G401.6 (cell line): ENCODE results near the gene BNIP5.

Experiments
- FAIRE-seq: peaks from 2 replicates; lab custom pipeline; 2012; peaks lifted over from hg19 to GRCh38; lab: Jason Lieb, UNC

Gene BNIP5

DNA sequence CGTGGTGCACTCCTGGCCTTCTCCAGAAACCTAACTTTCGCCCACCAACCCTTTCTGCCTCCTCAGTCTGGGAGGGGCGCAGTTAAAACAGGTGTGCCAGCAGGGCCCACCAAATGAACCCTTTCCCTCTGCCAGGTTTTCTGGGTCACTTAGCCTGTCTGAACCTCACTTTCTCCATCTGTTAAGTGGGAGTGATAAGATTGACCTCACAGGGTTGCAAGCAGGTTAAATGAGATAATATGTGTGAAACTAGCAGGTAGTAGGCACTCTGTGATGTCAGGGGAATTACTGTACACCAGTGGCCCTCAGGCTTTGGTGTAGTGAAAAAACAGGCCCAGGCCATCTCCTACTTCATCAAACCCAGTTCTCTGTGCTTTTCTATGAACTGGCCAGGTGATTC, 14.1 kb downstream of the BNIP5 start:
- no peak for FAIRE-seq

DNA sequence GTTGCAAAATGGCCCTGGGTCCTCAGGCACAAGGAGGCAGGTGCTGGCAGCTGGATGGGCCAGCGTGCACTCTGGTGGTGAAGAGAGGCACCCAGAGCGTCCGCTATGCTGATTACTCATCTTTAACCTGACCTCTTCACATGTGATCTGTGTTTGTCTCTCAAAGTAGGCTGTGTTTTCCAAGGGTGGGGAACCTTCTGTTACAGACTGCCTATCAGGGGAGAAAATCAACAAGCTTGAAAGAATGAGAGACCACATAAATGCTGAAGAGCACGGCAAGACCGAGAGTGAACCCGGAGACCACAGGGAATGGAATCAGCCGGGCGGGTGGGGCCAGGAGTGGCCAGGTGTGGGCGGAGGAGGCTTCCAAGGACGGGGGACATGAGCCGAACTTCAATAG, 16.2 kb downstream of the BNIP5 start:
- FAIRE-seq, result no peak

DNA sequence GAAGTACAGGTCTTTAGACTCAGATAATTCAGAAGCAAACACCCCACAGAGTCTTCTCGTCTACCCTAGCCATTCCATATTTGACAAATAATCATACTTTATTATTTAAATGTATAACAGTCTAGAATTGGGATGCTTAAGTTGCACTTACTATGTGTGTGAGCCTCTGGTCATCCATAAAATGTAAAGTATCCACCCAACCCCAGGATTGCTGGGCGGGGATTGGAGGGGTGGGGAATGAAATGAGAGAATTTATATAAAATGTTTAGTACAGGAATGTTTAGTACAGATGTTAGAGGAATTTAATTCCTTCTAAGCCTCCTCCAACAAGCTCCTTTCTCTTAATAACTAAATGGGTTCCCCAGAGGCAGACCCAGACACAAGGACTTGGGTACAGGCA, 16.9 kb downstream of the BNIP5 start:
- no peak for FAIRE-seq

DNA sequence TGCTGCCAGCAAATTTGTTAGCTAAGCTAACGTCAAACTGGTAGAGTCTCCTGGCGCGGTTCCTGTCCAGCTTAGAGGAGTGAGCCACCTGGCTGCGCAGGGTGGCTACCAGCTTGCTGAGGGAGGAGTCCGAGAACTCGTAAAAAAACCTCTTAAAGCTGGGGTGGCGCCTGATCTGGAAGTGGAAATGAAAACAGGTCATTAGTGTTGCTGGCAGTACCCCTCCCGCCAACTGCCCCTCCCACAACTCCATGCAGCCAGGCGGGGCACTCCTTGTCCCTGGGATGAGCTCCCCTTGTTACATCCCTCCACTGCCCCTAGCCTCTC, 17.3 kb downstream of the BNIP5 start:
- FAIRE-seq, result no peak

DNA sequence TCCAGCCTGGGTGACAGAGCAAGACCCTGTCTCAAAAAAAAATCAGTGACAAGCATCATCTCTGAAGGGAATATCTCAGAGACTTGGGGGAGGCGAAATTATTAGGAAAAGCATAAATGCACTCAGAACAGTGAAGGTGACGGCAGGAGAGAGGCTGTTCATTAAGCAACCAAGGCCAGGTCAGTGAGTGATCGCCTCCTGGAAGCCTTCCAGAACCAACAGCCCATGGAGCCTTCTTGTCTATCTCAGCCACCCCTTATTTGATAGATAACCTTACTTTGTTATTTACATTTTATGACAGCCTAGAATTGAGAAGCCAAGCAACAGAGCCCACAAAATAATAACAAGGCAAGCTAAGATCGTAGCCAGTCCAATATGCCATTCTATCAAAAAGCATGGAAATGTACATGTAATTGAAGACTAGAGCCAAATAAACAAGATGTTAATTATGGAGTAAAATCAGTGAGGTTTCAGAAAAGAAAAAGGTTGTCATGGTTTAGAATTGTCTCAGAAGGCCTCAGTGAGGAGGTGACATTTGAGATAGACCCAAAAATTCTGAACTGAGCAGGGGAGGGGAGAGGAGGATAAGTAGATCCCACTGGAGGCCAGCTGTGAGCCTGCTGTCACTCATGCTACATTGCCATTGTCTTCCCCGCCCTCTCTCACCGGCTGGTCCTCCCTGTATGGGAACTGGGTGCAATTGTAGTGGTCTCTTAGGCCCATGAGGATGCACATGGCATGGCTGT, 17.8 kb downstream of the BNIP5 start:
- no peak for FAIRE-seq

DNA sequence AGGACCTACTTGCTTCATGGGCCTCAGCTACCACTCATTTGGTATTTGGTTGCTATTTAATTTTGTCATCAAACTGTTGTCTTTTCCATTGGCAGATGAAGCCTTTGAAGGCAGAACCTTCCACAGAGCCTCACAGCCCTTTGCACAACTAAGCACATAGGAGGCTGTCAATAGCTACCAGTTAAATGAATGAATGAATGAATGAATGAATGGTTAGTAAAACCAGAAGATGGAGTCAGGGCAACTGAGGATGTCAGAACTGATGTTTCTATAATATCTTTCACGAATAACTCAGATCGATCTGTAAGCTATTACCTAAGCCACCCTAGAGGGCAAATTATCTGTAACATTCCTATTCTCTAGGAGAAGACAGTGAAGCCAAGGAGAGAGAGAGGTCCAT, 19.1 kb downstream of the BNIP5 start:
- FAIRE-seq, result no peak

DNA sequence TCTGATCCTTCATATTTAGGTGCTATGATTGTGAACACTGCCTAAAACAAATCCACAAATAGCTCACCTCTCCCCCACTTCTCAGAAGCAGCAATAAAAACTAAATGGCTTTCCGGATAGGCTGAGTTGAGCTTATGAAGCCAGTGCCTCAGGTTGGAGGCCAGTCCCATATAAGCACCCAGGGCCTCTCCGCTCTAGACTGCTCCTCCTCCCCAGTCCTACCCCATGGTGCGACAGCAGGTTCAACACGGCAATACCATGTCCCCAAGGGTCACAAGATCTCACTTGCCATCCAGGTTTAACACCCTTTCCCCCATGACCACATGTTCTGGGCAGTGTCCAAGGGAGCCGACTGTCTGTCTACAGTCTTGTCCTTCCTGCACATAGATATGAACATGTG, 20.8 kb downstream of the BNIP5 start:
- no peak for FAIRE-seq

DNA sequence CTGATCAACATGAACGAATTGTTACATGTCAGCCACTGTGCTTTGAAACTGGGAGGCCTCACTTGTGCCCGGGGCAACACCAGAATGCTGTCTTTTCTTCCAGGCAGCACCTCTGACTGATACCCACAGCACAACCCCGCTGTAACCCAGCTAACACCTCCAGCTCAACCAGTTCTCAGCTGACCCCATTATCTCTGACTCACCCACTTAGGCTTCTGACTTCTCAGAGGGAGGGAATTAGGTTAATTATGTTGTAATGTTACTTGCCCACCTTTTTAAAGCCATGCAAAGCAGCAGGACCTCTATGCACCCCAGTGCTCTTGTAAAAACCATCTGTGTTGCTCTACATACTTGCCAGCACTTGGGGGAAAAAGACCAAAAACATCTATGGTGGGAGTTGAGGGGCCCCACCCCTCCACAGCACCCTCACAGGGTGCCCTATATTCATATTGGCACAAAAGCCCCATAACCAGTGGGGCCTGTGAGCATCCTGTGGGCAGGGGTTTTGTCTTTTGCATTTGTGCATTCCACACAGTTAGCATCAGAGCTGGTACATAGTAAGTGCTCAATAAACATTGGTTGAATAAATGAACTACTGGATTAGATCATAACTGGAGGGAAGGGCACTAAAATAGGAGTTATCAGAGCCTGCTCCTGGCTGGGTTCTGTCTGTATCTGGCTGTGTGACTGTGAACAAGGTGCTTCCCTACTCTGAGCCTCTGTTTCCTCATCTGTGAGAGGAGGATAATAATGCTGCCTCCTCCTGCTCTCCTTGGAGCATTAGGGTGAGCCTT, 22.3 kb downstream of the BNIP5 start:
- no peak for FAIRE-seq

DNA sequence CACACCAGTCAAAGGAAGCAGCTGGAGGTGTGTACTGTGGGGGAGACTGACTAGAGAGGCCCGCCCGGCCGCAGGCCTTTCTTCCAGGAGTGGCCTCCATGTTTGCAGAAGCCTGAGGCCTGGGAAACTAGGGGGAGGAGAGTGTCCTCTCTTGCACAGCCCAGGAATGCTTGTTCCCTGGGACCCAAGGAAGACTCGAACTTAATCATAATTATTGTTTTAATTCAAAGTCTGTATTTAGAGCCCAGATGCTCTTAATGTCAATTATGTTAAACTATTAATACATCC, 23.1 kb downstream of the BNIP5 start:
- no peak for FAIRE-seq

DNA sequence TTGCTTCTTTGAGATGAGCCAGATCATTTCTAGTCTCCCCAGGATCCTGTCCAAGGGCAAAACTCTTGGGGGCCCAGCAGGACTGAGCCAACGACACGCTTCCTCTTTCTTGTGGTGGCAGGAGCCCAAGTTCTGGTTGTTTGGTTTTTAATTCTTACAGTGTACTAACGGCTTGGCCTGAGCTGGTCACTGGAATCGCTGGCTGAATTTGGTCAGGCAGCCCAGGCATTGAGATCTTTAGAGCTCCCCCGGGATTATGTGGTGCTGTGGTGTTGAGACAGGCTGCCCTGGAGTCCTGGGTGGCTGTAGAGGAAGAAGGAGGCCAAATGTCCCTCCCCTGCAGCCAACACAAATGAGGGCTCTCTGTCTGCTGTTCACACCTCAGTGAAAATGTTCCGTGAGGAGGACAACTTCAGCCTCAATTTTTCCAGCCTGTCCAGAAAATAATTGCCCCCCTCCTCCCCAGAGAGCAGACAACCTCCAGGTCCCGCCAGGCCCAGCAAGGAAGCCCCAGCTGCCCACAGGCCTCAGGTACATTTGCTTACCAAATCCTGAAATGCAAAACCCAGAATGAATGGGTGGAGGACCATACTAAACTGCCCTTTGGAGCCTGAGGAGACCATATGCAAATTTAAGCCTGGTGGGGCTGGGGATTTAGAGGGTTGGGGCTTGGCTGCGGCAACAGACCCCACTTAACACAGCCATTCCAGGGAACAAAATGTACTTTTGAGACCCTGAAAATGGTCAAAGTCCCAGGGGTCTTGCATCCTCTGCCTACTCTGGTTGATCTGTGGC, 23.6 kb downstream of the BNIP5 start:
- FAIRE-seq, result no peak

DNA sequence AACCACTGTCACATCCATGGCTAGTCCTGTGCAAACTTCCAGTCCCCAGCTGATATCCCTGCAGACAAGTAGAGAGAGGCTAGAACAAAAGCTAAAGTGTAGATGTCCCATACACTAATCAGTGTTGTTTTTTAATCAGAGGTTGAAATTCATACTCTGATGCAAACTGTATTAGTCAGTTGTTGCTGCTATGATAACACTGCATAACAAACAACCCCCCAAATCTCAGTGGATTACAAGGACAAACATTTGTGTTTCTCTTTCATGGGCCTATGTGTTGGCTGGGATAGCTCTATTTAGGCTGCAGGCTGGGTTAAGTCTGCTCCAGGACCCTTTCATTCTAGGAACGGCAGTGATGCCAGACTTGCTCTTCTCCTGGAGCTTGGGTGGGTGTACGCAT, 26.8 kb downstream of the BNIP5 start:
- FAIRE-seq, result no peak

DNA sequence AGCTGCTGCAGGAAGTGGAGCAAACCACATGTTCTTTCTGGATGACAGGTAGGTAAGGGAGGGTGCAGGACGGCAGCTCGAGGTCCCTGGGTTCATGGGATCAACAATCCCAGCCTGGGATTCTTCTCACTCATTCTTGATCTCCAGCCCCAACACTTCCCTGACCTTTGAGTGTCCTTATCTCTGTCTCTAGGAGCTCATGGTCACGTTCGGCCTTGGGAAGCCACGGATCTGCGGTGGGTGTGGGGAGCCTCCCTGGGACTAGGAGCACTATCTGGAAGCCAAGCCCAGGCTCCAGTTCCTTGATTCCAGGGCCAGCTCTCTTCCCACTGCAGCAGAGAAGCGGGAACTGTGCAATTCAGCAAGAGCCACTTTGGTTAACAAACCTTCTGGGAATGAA, 27.5 kb downstream of the BNIP5 start:
- FAIRE-seq, result no peak

DNA sequence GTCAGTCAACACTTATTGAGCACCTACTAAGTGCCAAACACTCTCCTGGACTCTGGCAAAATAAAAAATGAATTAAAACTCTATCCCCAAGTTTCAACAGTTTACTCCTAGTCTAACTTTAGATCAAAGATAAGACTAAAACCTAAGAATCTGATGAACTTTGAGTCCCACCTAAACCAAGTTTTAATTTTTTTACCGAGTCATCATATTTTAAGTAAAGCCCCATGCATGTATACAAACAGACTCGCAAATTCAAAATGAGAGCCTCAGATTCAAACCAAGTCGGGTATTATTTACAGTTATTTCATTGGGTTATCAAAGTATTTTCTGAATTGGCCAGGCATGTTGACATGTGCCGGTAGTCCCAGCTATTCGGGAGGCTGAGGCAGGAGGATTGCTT, 28.2 kb downstream of the BNIP5 start:
- no peak for FAIRE-seq

DNA sequence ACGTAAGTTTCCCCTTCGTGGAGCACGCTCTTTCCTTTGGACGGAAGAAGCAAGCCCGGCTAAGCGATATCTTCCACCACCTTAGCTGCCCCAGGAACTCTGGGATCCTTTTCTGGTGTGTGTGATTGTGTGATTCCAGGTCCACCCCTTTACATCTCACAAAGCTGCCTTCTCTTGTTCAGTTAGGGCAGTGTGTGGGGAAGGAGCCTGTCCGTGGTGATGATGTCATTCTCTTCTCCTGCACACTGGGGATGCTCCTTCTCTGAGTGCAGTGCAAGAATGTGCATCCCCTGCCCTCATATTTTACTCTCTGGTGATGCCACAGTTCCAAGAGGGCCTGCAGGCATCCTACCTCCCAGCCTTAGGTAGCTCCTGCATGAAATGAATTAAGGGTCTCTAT, 30.3 kb downstream of the BNIP5 start:
- FAIRE-seq, result no peak

DNA sequence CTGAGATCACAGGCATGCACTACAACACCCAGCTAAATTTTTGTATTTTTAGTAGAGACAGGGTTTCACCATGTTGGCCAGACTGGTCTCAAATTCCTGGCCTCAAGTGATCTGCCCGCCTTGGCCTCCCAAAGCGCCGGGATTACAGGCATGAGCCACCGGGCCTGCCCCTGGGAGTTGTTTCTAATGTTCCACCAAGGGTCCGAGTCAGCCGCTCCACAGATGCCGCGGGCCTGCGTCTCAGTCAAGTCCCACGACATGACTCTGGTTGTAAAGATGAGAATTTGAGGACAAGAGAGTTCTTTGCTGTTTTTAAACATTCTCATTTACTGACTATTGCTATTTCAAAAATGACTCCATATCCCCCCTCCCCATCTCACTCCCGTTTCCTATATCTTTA, 30.8 kb downstream of the BNIP5 start:
- no peak for FAIRE-seq

DNA sequence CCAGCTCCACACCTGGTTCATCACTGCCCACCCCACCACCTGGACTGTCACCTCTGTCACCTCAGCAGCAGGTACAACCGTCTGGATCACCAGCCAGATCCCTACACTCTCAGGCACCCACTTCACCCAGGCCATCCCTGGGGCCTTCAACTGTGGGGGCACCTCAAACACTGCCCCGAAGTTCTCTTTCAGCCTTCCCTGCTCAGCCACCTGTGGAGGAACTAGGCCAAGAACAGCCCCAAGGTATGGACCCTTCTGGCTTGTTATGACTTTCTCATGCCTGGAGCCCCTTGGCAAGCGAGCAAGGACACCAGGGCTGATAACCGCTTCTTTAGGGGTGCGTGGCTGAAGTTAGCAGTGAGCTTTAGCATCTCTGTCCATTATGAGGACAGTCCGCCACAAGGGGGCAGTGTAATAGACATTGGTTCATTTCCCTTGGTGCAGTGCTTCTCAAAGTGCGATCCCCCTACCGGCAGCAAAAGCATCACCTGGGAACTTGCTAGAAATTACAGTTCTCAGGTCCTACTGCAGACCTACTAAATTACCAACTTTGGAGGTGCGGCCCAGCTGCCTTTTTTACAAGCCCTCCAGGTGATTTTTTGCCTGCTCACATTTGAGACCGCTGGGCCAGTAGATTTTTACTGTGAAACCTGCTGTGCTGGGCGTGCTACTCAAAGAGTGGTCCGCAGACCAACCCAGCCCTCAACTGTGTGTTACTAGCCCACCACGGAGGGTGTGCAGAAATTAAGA, 34.3 kb downstream of the BNIP5 start:
- FAIRE-seq, result peak; percentile 46

DNA sequence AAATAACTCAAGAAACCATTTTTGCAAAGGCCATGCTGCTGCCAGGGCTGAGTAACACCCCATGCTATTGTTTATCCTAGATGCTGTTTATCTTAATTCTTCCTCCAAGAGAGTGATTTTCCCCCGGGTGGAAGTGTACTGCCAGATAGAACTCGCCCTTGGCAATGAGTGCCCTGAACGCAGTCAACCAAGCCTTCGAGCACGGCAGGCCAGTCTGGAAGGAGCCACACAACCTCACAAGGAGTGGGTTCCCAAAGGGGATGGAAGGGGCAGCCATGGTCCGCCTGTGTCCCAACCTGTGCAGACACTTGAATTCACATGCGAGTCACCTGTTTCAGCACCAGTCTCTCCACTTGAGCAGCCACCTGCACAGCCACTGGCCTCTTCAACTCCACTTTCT, 34.9 kb downstream of the BNIP5 start:
- no peak for FAIRE-seq

DNA sequence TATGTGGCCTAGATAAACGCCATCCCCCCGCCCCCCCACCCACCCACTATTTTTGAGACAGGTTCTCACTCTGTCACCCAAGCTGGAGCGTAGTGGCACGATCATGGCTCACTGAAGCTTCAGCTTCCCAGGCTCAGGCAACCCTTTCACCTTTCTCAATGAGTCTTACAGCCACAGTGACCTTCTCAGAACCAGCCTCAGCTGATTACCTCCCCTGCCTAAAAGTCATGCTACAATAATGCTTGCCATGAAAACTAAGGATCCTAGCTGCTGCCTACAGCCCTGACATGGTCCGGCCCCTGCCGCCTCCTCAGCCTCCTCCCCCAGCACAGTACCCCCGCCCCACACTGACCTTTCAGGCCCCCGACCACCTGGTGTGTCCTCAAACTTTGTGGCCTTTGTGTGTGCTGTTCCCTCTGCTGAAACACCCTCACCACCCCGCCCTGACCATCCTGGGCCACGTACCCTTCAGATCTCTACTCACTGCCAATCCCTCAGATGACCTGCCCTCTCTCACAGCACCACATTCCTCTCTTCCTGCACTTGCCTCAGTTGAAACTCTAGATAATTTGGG, 35.5 kb downstream of the BNIP5 start:
- FAIRE-seq, result no peak

DNA sequence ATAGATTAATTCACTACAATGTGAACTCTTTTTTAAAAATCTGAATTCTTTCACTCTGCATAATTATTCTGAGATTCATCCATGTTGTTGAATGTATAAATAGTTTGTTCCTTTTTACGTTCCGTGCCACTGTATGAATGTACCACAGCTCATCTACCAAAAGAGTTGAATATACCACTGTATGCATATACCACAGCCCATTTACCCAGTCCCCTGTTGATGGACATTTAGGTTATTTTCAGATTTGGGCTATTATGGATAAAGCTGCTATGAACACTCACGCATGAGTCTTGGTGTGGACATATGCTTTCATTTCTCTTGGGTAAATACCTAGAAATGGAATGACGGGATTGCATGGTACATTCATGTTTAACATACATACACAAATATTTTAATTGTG, 38.7 kb downstream of the BNIP5 start:
- no peak for FAIRE-seq

DNA sequence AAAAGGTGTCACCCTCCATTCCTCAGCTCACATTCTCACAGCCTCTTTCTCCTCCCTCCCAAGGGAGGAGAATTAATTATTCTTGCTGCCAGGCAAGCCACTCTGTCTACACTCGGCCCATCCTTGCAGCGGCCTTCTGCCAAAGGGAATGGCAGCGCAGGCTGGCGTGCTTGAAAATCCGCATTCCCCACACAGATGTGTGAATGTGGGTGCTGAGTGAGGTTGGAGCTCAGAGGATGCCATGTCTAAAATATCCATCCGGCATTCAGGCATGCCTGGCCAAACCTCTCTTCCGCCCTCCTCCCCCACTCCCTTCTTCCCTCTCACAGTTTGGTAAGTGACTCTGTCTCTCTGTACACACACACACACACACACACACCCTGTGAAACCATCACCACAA, 39.2 kb downstream of the BNIP5 start:
- no peak for FAIRE-seq

DNA sequence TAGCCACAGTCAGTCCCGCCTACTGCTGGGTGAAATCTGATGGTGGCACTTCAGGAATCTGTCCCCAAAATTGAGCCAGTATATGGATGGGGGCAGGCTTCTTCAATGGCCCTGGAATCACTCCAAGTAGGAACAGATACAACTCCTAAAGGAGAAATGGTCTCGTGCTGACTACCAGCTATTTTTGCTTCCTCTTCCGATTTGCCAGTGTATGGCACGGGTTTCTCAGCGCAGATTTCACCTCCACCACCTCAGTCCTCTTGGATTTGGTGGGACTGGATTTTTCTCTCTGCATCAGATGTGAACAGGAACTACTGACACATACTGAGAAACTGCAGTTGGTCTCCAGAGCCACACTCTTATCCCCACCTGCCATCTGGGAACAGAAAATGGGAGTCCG, 39.6 kb downstream of the BNIP5 start:
- no peak for FAIRE-seq

DNA sequence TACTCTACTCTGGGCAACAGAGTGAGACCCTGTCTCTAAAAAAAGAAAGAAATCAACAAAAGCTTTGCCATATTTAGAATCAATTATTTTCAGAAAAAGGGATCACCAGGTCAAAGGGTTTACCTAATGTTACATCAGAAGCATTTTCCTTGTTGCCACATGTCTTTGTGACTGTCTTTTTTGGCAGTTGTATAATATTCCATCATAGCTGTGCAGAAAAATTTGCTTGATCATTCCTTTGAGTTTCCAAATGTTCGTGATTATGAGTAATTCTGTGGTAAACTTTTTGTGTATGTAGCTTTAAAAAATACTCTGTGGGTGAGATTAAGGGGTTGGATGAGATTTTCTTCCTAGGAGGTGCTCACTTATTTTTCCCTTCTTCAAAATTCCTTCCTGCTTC, 40.4 kb downstream of the BNIP5 start:
- no peak for FAIRE-seq

DNA sequence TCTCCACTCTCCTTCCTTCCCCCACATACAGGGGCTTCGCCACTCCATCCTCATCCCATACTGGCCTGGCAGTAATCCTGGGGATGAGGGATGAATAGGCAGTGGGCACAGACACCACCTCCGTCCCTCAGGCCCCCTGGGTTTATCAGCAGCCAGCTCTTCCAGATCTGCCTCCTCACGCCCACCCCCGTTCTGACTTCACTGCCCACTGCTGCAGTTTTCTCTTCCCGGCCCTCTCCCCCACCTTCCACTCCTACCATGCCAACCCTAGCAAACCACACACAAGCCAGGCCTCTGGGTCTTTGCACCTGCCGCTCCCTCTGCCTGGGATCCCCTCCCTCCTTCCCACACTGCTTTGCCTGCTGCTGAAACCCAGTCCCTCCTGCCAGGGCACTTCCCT, 44.5 kb downstream of the BNIP5 start:
- FAIRE-seq, result no peak
